Body of pancreas (tissue), 4 donors: Measurements from ENCODE around the gene GJB4. TPM values are rescaled to one million over a fixed set of nuclear protein-coding genes. Genes with fewer than 3 reads are reported as not detected.

ENCODE experiments used
- ATAC-seq: fragments of 150-250 bp; one replicate; pipeline ENCODE4 v1.9.1; 2016
- DNase-seq, 4 donors: peaks; one replicate each; pipeline ENCODE4 v3.0.0-alpha.2; 2019
- H3K27ac ChIP-seq, 4 donors: fragments of 200-600 bp; sonication (generic); 1 replicate in 3 of 4; 2 replicates in 1 of 4; pipeline versions ENCODE4 v1.5.1 to v1.6.1; 2016 to 2019; ENCODE audit warnings: mild to moderate bottlenecking in 1 of 4, mixed read lengths in 1 of 4, moderate library complexity in 1 of 4
- H3K27me3 ChIP-seq, 2 donors: fragments of 200-600 bp; sonication (generic); one replicate each; pipeline ENCODE4 v1.6.0; 2016; ENCODE audit warnings: mild to moderate bottlenecking in 1 of 2
- H3K36me3 ChIP-seq, 2 donors: fragments of 200-600 bp; sonication (generic); replicated peaks in 1 of 2; 2 replicates each; pipeline ENCODE4 v1.5.1; 2016; ENCODE audit warnings: low read depth in 2 of 2; ENCODE audit not compliant: insufficient read depth in 1 of 2
- H3K4me1 ChIP-seq: fragments of 200-600 bp; sonication (generic); one replicate; pipeline ENCODE4 v1.6.0; 2016
- H3K4me3 ChIP-seq, 2 donors: fragments of 200-600 bp; sonication (generic); 1 replicate in 1 of 2; 2 replicates in 1 of 2; pipeline ENCODE4 v1.5.1; 2016 to 2019
- H3K9me3 ChIP-seq, 3 donors: fragments of 200-600 bp; sonication (generic); 1 replicate in 2 of 3; 2 replicates in 1 of 3; pipeline ENCODE4 v1.5.1; 2016
- CTCF ChIP-seq, 7 experiments: fragments of 450-650 bp in 4 of 7; fragments of 200-600 bp in 3 of 7; sonication (generic) in 3 of 7; IDR thresholded peaks; one replicate each; pipeline ENCODE4 v1.5.1; 2016 to 2019; ENCODE audit warnings: antibody characterized with exemption in 7 of 7
- POLR2A ChIP-seq, 3 donors: fragments of 450-650 bp; IDR thresholded peaks; one replicate each; pipeline ENCODE4 v1.6.1; 2016; ENCODE audit warnings: antibody characterized with exemption in 3 of 3, mild to moderate bottlenecking in 2 of 3
- WGBS, 2 donors: methylation state at CpG; one replicate each; pipeline ENCODE4 v1.1.5; 2017; 5-methylcytosine and 5-hydroxymethylcytosine counted together
- intact Hi-C: fragments of 100-400 bp; cut with DNase I; formaldehyde crosslinking; loops from one replicate; pipeline ENCODE4 v1.15.1; 2023
- total RNA-seq, 2 donors: library from RNA; depleted of rRNA; stranded (reverse); fragments of >200 nt; gene quantifications; one replicate each; pipeline ENCODE4 v1.1.0, GENCODE V29; 2016

GJB4 gene
- total RNA-seq, 2 donors from 2014 or later, result not detected

GRCh38 chr1:34794001-34794789 is 34.7 kb downstream of the GJB4 start:
- intact Hi-C loops, result no loop called here
- no peak overlapping the region for H3K4me3 ChIP-seq
- no peaks in the 10 kb centered on the region for H3K9me3 ChIP-seq
- 90% methylated on average over 33 to 38 of the region's 40 CpGs for WGBS, 2 donors
- peaks cover 14% of the 10 kb centered on the region for H3K4me1 ChIP-seq
- H3K27me3 ChIP-seq, result no peaks in the 10 kb centered on the region
- no peak for ATAC-seq
- DNase-seq, result no peak
- no peak overlapping the region for H3K27ac ChIP-seq
- H3K36me3 ChIP-seq, result no peaks in the 10 kb centered on the region
- TF ChIP-seq POLR2A (IDR thresholded peaks at IDR 0.05), result no peak
- no peak for TF ChIP-seq CTCF (IDR thresholded peaks at IDR 0.05)

GRCh38 chr1:34794790-34795180 is 35.2 kb downstream of the GJB4 start:
- 90 to 95% methylated on average over 11 to 12 of the region's 12 CpGs for WGBS, 2 donors
- Histone ChIP-seq H3K4me3 (no peak overlapping the region), H3K27ac (no peak overlapping the region)

GRCh38 chr1:34795916-34796315 is 36.4 kb downstream of the GJB4 start:
- no peak for ATAC-seq
- intact Hi-C loops, result no loop called here
- no peak overlapping the region for H3K27ac ChIP-seq

More at GRCh38 chr1:34794790-34795180, 35.2 kb downstream of the GJB4 start:
- no peaks in the 10 kb centered on the region for H3K27me3 ChIP-seq
- peaks cover 17% of the 10 kb centered on the region for H3K4me1 ChIP-seq
- ATAC-seq (no peak), DNase-seq (no peak)
- H3K9me3 ChIP-seq, result no peaks in the 10 kb centered on the region
- intact Hi-C loops, result no loop called here
- no peaks in the 10 kb centered on the region for H3K36me3 ChIP-seq
- no peak for TF ChIP-seq POLR2A (IDR thresholded peaks at IDR 0.05)
- TF ChIP-seq CTCF (IDR thresholded peaks at IDR 0.05), result no peak

GRCh38 chr1:34796990-34797389 is 37.5 kb downstream of the GJB4 start:
- Histone ChIP-seq H3K4me3 (no peak overlapping the region), H3K27ac (no peak overlapping the region)

More at GRCh38 chr1:34795916-34796315, 36.4 kb downstream of the GJB4 start:
- no peak overlapping the region for H3K4me3 ChIP-seq
- TF ChIP-seq POLR2A (IDR thresholded peaks at IDR 0.05) (no peak), CTCF (IDR thresholded peaks at IDR 0.05) (no peak)
- no peaks in the 10 kb centered on the region for H3K27me3 ChIP-seq
- DNase-seq, result no peak
- WGBS, 2 donors, result 69% methylated on average over 6 of the region's 6 CpGs
- peaks cover 17% of the 10 kb centered on the region for H3K4me1 ChIP-seq
- no peaks in the 10 kb centered on the region for H3K9me3 ChIP-seq
- H3K36me3 ChIP-seq, result no peaks in the 10 kb centered on the region

More at GRCh38 chr1:34796990-34797389, 37.5 kb downstream of the GJB4 start:
- H3K27me3 ChIP-seq, result no peaks in the 10 kb centered on the region
- TF ChIP-seq POLR2A (IDR thresholded peaks at IDR 0.05) (no peak), CTCF (IDR thresholded peaks at IDR 0.05) (no peak)
- no peak for ATAC-seq
- H3K9me3 ChIP-seq, result no peaks in the 10 kb centered on the region
- DNase-seq, result no peak
- H3K4me1 ChIP-seq, result peaks cover 17% of the 10 kb centered on the region
- WGBS, 2 donors, result 79 to 95% methylated on average over 6 of the region's 6 CpGs
- no peaks in the 10 kb centered on the region for H3K36me3 ChIP-seq
- intact Hi-C loops, result no loop called here
